C4-2B (cell line): ENCODE data around the gene TNFAIP8L3.

ENCODE experiments used
- CTCF ChIP-seq: fragments of 450-650 bp; conservative IDR thresholded peaks from 2 replicates; pipeline ENCODE4 v1.5.1; 2017; ENCODE audit warnings: mild to moderate bottlenecking
- ZFX ChIP-seq: fragments of 450-650 bp; IDR thresholded peaks from 2 replicates; pipeline ENCODE4 v1.6.1; 2017

DNA sequence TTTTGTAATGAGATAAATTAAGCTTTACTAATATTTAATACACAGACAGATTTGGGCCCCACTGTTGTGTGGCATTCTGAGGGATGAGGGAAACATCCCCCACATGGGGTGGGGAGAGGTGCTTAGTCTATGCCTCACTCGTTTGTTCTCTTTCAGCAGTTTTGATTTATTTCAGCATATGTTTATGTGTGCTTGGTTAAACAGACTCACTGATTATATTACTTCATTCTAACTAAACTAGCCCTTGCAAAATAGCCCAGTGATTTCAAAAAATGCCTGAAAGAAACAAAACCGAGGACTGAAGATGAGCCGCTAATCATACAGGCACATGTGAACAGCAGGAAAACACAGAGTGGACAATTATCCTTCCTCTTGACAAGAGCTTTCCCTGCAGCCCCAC is 27.2 kb downstream of the TNFAIP8L3 start:
- TF ChIP-seq CTCF (no peak), ZFX (no peak)
